HG02763 (cell line): ENCODE results near the gene CBX7.
A peak's percentile ranks its signal among the peaks of the same experiment; 100 is the strongest.

Source experiments
- ATAC-seq: cut with Tn5 transposase; IDR thresholded peaks from one replicate; pipeline ENCODE4 v1.9.1; 2021; ENCODE audit warnings: mild to moderate bottlenecking, moderate library complexity; ENCODE audit not compliant: unreplicated experiment

The CBX7 gene

GRCh38 chr22:39148026-39148726, 4.3 kb downstream of the CBX7 start:
- ATAC-seq, result no peak

DNA sequence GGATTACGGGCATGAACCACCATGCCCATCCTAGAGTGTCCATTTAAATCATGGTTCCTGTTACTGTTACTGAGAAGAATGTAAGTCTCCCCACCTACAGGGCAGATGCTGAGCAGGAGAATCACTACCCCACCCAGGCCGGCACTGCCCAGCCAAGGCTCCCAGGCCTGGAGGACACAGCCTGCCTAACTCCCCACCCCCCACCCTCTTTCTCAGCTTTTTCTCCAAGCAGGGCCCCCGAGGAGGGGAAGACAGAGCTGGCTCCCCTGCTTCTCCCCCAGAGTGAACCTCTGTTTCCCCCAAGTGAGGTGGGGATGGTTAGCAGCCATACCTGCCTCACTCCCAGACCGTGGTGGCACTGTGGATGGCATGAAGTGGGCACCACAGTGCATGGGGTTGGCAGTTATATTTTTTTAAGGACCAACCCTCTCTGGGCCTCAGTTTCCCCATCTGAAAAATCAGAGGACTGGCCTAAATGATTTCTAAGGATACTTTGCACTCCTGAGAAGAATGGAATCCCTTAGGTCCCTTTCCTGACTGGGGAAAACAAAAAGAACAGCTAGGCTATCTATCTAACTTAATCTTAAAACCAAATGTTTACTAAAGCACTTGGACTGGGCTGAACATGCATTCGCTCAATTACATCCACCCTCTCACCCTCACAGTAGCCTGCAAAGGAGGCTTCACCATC, 5.0 kb downstream of the CBX7 start:
- ATAC-seq, result no peak

GRCh38 chr22:39146256-39147101, 6.0 kb downstream of the CBX7 start:
- no peak for ATAC-seq

DNA sequence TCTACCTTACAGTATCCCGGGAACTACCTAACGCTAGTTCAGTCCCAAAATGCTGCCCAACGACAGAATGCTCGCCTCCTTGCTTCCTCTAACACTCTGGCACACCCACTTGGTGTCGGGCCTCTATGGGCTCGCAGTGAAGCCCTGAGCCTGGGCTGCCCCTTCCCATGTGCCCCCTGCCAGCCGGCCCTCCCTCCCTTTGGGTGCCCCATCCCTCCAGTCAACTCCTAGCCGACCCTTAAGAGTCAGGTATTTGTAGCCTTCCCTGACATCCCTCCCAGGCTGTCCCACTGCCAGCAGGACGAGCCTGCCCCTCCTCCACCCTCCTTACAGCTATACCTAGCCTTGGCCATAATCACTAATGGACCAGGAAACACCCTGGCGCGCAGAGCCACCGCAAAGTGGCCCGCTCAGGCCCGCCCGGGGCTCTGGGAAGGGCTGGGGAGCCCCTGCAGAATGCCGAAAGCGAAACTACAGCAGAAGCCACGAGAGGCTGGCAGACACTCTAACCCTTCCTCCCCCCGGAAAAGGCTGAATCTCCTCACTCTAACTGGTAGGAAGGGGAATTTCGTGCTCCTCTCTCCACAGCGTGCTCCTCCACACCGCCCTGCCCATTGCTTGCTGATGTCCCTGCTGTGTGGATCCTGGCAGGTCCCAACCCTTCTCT, 8.2 kb downstream of the CBX7 start:
- ATAC-seq, result peak; percentile 23

- ATAC-seq, result no peak
These were observed 10.3 kb downstream of the CBX7 start for GRCh38 chr22:39142088-39142680.

- ATAC-seq, result no peak
These were observed 12.5 kb downstream of the CBX7 start for GRCh38 chr22:39139933-39140332.

GRCh38 chr22:39138357-39138997, 14.0 kb downstream of the CBX7 start:
- no peak for ATAC-seq

DNA sequence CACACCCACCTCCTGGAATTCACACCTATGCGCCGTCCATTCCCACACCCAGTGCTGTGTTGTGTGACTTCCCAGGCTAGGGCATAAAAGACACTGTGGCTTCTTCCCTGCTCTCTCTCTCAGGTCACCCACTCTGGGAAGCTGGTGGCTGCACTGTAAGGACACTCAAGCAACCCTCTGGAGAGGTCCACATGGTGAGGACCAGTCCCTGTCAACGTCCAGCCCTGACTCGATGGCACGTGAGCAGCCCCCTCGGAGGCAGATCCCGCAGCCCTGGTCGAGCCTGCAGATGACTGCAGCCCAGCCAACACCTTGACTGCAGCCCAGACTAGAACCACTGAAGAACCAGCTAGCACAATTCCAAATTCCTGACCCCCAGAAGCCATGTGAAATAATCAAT, 16.2 kb downstream of the CBX7 start:
- no peak for ATAC-seq

DNA sequence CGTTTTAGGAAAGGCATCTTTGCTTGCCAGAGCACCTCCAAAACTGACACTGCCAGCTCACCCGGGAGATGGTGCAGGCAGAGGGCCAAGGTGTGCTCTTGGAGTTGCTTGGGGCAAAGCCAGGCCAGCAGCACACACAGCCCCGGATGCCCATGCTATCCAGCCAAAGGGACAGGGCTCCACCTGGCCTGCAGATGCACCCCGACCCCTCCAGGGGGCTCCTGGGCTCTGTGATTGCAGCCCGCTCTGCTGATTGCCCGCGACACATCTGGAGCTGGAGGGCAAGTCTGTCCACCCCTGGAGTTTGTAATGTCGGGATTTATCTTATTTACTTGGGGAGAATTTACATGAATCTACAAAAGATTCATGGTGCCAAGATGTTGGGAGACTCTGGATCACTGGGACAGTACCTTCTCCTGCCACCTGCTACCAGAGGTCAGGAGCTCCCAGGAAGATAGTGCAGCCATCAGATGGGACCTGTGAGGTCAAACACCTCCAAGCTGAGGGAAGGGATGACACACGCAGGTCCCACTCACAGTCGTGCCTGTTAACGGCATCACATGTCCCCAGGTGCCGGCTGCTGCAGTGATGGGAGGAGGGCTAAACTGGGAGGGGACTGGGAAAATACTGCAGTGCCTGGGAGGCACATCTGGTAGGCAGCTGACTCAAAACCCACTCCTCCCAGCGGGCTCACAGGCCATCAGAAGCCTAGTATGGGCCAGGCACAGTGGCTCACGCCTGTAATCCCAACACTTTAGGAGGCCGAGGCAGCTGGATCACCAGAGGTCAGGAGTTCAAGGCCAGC, 17.2 kb downstream of the CBX7 start:
- ATAC-seq, result no peak

GRCh38 chr22:39134366-39135091, 18.0 kb downstream of the CBX7 start:
- ATAC-seq, result no peak

- ATAC-seq, result no peak
These were observed 18.6 kb downstream of the CBX7 start for GRCh38 chr22:39133871-39134270.

DNA sequence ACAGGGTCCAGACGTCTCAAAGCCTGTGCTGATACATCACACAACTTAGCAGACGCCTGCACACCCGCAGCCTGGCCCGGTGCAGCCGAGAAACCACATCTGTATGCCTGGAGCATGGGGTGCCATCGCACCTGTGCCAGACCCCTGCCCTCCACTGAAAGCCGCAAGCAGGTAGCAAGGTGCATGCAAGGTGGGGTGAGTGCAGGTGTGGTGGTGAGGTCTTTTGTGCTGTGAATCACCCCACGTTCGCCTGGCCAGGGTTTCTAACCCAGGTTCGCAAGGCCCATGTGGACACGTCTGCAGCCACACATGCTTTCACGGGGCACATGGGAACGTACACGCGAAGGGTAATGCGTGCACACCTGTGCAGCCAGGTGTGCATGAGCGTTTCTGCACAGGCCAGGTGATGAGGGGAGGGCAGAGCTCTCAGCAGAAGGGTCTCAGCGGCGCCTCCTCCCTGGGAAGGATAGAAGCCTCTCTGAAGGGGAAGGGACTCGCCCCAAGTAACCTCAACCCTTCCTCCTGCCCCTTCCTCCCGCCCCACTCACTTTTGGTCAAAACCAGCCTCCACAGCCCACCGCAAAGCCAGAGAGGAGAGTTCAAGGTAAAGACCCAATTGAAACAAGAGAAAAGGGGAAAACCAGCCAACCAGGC, 19.5 kb downstream of the CBX7 start:
- no peak for ATAC-seq

GRCh38 chr22:39132281-39132680, 20.2 kb downstream of the CBX7 start:
- no peak for ATAC-seq

GRCh38 chr22:39130892-39131855, 21.3 kb downstream of the CBX7 start:
- ATAC-seq, result no peak

DNA sequence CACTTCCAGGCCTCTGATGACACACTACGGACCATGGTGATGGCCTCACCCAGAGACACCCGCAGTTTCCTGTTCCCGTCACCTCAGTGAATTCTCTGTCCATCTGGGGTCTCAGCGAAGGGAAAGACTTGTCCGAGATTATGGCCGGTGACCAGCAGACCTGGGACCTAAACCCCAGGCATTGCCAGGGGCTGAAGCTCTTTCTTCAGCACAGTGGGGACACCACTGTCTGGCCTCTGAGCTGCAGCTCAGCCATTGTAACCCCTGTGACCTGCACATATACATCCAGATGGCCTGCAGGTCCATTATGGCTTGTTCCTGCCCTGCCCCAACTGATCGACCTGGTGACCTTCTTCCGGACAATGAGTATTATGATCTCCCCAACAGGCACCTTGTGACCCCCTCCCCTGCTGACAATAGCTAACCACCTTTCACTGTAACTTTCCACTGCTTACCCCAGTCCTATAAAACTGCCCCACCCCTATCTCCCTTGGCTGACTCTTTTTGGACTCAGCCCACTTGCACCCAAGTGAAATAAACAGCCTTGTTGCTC, 22.3 kb downstream of the CBX7 start:
- ATAC-seq, result no peak

- ATAC-seq, result no peak
These were observed 22.7 kb downstream of the CBX7 start for GRCh38 chr22:39129746-39130145.

DNA sequence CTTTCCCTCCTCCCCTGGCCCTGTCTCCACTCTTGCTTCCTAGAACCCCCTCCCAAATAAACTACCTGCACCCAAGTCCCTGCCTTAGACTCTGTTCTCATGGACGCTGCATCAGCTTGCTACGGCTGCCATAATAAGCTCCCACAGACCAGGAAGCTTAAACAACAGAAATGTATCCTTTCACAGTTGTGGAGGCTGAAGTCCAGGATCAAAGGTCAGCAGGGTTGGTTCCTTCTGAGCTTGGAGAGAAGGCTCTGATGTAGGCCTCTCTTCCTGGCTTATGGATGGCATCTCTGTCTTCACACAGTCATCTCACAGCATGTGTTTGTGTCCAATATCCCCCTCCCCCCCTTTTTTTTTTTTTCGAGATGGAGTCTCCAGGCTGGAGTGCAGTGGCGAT, 23.4 kb downstream of the CBX7 start:
- no peak for ATAC-seq
